Measurements from ENCODE around the gene RNF168.
"Not testable (repeated sequence)": the region's sequence is repeated elsewhere in the genome, so short reads cannot be mapped to it uniquely, and the experiment has no call there.

RNF168 gene, protein sequence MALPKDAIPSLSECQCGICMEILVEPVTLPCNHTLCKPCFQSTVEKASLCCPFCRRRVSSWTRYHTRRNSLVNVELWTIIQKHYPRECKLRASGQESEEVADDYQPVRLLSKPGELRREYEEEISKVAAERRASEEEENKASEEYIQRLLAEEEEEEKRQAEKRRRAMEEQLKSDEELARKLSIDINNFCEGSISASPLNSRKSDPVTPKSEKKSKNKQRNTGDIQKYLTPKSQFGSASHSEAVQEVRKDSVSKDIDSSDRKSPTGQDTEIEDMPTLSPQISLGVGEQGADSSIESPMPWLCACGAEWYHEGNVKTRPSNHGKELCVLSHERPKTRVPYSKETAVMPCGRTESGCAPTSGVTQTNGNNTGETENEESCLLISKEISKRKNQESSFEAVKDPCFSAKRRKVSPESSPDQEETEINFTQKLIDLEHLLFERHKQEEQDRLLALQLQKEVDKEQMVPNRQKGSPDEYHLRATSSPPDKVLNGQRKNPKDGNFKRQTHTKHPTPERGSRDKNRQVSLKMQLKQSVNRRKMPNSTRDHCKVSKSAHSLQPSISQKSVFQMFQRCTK

DNA sequence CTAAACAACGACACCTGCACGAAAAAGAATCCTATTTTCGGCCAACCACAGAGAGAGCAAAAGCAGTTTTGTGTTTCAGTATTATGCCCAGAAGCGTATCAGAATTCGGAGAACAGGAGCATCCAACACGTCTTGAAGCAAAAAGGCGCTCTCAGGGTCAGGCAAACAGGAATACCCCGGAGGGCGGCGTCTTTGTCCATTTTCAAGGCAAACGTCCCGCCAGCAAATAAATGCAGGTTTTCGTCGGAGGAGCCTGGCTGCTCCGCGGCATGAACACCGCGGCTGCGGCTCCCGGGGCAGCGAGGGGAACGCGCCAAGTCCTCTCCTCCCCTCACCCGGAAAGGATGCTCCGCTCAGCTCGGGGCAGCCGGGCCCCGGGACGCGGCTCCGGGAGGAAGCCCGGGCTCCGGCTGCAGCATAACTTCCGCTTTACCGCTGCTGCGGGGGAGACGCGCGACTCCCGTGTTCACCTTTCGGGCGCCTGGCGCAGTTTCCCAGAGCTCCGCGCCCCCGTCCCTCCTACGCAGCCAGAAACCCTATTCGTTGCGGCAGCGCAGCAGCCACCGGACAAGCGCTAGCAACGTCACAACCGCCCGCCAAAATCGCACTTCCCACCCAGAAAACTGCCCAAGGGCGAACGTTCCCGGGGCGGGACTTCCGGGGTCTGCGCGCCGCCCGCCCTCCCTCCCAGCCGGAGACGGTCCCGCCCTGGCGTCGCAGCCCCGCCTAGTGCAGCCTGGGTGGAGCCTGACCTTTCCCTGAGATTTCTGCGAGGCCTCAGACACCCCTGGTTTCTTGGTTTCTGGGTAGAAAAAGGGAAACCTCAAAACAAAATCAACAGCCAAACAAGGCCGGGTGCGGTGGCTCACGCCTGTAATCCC is at the start of gene RNF168:
TSS of gene RNF168 (minus strand) at position 573 of the 881 bp plus-strand sequence. CDS start 595 bp downstream, outside the sequence.
- DNase-seq (ENCODE audit: low read depth in 2 of 3, low spot score in 2 of 3) = peak; percentile 78 to 96 (median 89)

DNA sequence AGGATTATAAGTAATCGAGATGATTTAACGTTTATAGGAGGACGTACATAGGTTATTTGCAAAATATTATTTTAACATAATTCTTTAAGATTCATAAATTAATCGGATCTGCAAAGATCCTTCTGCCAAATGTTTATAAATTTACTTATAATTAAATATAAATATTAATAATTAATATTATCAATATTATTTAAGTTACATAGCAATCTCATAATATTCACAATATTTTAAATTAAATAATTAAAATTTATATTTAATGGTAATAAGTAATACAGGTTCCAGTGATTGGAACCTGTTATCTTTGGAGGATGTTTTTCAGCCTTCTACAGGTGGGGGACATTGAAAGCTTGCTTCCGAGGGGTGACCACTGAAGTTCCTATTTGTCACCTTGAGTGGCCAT is 48.7 kb upstream of the RNF168 start:
- no peak for DNase-seq (ENCODE audit: low read depth in 2 of 3, low spot score in 2 of 3)

DNA sequence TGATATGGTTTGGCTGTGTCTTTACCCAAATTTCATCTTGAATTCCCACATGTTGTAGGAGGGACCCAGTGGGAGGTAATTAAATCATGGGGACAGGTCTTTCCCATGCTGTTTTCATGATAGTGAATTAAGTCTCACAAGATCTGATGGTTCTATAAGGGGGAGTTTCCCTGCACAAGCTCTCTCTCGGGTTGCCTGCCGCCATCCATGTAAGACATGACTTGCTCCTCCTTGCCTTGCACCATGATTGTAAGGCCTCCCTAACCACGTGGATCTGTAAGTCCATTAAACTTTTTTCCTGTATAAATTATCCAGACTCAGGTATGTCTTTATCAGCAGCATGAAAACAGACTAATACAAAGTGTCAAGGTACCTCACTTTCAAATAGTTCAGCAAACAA is 46.6 kb upstream of the RNF168 start:
- DNase-seq (ENCODE audit: low read depth in 2 of 3, low spot score in 2 of 3) = not testable (repeated sequence)

DNA sequence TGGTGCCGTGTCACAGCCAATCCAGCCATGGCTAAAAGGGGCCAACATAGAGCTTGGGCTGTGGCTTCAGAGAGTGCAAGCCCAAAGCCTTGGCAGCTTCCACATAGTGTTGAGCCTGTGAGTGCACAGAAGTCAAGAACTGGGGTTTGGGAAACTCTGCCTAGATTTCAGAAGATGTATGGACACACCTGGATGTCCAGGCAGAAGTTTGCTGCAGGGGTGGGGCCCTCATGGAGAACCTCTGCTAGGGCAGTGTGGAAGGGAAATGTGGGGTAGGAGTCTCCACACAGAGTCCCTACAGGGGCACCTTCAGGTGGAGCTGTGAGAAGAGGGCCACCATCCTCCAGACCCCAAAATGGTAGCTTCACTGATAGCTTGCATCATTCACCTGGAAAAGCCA is 45.7 kb upstream of the RNF168 start:
- DNase-seq (ENCODE audit: low read depth in 2 of 3, low spot score in 2 of 3) = not testable (repeated sequence)

DNA sequence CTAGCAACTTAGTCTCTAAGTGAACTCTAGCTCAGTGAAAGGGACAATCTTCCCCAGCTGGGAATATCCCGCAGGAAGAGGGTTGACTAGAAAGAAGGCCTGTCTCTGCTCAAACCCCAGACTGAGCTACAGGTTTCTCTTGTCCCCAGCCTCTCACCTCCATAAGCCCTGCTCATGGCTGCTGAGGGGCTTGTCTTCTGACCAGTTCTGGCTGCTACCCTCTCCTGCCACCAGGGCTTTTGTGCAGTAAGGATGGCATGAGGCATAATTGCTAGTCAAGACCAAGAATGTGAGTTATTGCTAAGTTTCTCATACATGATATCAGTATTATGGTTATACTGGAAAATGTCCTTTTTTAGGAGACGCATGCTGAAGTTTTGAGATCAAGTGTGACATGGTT is 43.5 kb upstream of the RNF168 start:
- DNase-seq (ENCODE audit: low read depth in 2 of 3, low spot score in 2 of 3) = no peak

DNA sequence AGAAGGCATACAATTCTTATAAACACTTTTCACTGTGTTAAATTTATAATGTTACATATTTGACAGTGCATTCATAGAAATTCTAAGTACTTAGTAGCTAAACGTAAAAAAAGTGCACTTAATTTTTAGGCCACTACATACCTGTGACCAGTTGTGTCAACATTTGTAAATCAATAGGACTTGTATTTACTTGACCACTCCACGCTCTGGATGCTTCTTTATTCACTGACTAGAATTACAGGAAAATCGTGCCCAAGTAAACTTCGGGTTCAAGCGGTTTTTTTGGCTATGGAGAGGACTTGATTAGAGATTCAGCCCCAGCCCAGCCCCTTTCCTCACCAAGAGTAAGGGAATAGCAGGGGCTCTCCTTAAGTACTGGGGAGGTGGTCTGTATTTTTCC is 43.0 kb upstream of the RNF168 start:
- DNase-seq (ENCODE audit: low read depth in 2 of 3, low spot score in 2 of 3) = no peak

DNA sequence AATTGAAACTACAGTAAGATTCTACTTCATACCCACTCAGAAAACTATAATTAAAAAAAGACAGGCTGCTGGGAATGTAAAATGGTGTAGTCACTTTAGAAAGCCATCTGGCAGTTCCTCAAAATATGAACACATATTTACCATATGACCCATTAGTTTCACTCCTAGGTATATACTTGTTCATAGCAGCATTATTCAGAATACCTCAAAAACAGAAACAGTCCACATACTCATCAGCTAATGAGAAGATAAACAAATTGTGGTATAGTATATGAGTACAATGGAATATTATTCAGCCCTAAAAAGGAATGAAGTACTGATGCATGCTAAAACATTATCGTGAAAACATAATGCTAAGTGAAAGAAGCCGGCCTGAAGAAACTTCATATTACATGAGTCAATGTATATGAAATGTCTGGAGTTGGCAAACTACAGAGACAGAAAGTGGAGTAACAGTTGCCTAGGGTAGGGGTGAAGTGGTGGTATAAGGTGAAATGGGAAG is 41.0 kb upstream of the RNF168 start:
- no peak for DNase-seq (ENCODE audit: low read depth in 2 of 3, low spot score in 2 of 3)

DNA sequence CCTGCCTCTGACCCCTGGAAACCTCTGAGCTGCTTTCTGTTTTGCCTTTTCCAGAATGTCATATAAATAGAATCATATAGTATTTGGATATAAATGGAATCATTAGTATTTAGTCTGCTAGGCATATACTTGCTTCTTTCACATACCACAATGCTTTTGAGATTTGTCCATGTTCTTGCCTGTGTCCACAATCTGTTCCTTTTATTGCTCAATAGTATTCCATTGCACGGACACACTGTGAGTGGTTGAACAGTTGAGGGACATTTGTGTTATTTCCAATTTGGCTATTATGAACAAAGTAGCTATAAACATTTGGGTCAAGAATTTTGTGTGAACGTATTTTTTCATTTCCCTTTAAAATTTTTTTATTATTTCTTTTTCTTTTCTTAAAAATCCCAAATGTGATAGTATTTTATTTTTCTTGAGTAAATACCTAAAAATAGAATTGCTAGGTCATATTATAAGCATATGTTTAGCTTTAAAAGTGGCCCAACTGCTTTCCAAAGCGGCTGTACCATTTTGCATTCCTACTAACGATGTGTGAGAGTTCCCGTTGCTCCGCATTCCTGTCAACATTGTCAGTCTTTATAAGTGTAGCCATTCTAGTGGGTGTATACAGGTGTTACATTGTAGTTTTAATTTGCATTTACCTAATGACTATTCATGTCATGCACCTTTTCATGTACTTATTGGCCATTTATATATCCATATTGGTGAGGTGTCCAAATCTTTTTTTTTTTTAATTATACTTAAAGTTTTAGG is 38.3 kb upstream of the RNF168 start:
- DNase-seq (ENCODE audit: low read depth in 2 of 3, low spot score in 2 of 3) = no peak

DNA sequence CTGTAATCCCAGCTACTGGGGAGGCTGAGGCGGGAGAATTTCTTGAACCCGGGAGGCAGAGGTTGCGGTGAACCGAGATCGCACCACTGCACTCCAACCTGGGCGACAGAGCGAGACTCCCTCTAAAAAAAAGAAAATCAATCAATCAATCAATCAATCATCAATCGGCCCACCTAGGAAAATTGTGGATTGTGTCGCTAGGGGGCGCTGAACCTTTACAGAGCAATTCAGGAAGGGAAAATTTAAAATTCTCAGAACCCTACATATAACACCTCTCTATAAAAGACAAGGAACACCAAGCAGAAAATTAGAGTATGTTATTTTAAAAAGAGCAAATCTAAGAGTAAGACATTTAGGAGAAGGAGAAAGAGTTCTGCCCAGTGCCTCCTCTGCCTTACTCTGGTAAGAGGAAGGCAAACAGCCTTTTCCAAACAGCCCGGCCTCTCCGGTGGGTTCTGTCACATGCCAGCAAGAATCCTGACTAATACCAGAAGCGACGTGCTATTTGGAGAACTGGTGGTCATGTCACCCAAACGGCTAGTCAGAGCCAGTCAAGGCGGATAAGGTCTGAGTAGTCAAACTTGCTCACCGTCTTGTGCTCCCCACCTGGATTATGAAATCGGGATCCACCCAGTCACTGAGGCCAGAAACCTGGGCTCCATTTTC is 33.9 kb upstream of the RNF168 start:
- DNase-seq (ENCODE audit: low read depth in 2 of 3, low spot score in 2 of 3) = peak in 2 of 3 experiments; percentile 42 to 44

DNA sequence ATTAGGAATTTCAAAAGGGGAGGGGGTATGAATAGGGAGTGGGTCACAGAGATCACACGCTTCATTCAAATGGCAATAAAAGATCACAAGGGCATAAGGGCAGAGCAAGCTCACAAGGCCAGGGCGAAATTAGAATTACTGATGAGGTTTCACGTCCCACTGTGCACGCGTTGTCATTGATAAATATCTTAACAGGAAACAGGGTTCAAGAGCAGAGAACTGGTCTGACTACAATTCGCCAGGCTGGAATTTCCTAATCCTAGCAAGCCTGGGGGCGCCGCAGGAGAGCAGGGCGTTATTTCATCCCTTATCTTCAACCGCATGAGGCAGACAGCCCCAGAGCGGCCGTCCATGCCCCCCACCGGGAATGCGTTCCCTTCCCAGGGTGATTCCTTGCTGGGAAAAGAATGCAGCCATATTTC is 29.7 kb upstream of the RNF168 start:
- no peak for DNase-seq (ENCODE audit: low read depth in 2 of 3, low spot score in 2 of 3)

DNA sequence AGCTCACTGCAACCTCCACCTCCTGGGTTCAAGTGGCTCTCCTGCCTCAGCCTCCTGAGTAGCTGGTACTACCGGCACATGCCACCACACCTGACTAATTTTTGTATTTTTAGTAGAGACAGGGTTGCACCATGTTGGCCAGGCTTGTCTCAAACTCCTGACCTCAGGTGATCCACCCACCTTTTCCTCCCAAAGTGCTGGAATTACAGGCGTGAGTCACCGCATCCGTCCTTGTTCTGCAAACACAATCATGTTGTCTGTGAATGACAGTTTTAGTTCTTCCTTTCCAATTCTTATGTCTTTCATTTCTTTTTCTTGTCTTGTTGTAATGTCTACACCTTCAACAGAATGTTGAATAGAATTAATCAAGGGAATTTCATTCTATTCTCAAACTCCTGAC is 27.9 kb upstream of the RNF168 start:
- DNase-seq (ENCODE audit: low read depth in 2 of 3, low spot score in 2 of 3) = no peak

DNA sequence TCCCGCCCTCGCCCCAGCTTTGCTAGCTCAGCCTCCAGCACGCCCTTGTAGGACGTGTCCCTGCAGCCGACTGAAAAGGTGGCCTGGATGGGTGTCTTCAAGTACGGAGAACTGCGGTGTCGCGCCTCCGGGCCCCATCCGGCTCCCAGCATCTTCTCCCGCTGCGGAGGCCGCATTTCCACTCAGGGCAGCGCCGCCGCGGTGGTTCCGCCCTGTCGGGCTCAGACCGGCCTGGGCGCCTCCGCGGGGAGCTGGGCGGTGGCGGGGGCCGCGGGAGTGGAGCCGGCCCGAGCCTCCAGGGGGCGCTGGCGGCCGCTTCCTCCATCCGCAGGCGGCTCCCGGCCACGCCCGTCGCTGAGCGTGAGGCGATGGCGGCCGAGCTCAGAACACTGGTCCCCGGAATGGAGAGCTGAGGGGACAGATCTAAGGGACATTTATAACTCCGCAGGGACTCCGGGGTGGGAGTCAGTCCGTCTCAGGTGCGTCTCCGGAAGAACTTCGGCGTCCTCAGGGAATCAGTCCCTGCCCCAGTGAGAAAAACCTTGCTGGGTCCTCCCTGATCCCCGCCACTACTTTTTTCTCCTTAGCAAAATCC is 25.2 kb upstream of the RNF168 start:
- DNase-seq (ENCODE audit: low read depth in 2 of 3, low spot score in 2 of 3) = peak; percentile 79 to 92 (median 83)

DNA sequence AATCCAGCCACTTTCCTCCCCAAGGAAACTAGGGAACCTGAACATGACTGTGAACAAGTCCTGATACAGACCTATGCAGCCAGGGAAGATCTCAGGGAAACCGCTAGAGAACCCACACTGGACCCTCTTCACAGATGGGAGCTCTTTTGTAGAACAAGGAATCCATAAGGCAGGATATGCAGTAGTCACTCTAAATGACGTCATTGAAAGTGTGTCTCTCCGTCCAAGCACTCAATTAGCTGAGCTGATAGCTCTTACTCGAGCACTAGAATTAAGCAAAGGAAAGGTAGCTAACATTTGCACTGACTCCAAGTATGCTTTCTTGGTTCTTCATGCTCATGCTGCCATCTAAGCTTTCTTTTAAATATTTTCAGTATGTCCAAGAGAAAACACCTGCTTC is 21.6 kb upstream of the RNF168 start:
- DNase-seq (ENCODE audit: low read depth in 2 of 3, low spot score in 2 of 3) = no peak

DNA sequence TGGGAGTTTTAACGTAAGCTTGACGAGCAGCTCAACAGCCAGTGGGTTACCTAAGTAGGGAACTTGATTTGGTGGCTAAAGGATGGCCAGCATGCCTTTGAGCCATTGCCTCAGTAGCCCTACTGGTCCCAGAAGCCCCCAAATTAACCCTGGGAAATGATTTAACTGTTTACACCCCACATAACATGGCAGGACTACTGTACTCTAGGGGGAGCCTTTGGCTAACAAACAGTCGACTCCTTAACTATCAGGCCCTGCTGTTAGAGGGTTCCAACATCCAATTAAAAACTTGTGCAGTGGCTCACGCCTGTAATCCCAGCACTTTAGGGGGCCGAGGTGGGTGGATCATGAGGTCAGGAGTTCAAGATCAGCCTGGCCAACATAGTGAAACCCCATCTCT is 21.0 kb upstream of the RNF168 start:
- DNase-seq (ENCODE audit: low read depth in 2 of 3, low spot score in 2 of 3) = no peak

DNA sequence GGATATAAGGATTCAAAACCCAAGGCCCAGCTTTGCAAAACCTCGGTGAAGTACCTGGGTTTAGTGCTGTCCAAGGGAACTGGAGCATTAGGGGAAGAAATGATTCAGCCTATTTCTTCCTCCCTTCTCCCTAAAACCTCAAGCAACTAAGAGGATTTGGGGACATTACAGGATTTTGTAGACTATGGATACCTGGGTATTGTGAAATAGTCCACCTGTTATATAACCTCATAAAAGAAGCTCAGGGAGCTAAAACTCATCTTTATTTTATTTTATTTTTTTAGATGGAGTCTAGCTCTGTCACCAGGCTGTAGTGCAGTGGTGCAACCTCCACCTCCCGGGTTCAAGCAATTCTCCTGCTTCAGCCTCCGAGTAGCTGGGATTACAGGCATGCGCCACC is 20.3 kb upstream of the RNF168 start:
- no peak for DNase-seq (ENCODE audit: low read depth in 2 of 3, low spot score in 2 of 3)

DNA sequence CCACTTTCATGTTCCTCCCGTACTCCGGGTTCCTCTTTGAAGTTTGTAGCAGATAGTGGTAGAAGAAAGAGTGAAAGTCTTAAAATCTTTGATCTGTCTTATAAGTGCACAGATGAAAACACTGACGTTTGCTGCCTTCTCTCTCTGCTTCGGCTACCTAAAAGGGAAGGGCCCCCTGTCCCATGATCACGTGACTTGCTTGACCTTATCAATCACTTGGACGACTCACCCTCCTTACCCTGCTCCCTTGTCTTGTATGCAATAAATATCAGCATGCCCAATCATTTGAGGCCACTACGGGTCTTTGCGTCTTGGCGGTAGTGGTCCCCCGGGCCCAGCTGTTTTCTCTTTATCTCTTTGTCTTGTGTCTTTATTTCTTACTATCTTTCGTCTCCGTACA is 17.7 kb upstream of the RNF168 start:
- DNase-seq (ENCODE audit: low read depth in 2 of 3, low spot score in 2 of 3) = not testable (repeated sequence)

DNA sequence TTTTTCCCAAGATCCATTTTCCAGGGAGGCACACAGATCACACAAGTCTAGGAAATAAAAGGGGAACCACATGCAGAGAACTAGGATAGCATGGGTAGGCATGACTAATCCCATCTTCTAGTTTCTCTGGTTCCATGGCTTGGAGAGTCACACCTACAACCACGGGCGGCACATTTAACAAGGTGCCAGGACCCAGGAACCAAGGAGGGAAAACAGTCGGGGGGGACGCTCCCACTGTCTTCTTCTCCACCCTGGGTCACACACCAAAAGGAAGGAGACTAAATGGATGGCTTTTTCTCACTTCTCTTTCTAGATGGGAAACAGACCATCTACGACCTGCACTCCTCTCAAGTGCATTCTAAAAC is 16.1 kb upstream of the RNF168 start:
- DNase-seq (ENCODE audit: low read depth in 2 of 3, low spot score in 2 of 3) = no peak

DNA sequence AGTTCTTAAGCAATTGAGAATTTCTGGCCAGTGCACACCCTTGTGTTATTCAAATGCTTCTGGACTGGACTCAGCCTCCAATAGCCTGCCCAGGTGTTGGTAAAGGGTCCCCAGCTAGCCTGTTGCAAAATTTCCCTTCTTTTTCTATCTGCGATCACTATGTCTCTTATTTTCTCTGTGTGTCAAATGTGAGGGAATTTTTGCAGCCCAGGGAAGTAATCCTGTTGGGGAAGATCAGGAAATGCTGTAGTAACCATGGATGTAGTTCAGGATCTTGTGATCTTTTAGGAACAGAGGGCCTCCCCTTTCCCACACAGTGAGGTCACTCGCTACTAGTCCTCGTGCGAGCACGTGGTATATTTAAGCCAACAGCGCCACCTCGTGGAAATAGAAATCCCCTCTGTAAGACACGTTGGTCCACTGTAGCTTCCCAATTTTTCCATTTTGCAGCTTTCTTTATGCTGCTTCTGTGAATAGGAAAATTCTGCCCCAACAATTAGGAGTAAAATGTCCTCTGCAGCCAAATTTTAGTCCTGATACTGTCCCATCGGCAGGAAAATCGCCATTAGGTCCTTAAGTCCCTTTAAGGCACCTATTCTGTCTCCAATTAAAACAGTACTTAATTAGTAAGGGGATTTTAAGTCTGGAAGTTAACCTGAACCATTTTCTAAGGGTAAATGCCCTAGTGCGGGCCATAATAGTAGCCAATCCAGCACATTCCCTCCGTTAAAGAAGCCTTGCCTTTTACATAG is 15.6 kb upstream of the RNF168 start:
- peak in 1 of 3 experiments; percentile 23 for DNase-seq (ENCODE audit: low read depth in 2 of 3, low spot score in 2 of 3)

DNA sequence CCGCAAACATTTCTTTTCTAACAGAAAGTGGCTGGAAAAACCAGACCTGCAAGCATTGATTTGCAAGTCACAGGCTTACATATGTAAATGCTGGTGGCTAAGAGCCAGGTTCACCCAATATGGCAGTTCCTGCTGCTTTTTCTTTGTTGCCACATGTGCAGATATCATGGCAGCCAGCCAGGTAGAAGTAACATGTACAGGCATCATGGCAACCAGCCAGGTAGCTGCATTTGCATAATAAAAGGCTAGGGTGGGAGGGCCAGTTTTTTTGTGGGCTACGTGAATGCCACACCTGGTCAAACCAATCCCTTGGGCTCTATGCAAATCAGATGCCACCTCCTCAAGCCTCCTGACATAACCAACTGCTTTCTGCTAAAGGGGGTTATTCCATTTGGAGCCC is 14.4 kb upstream of the RNF168 start:
- no peak for DNase-seq (ENCODE audit: low read depth in 2 of 3, low spot score in 2 of 3)
